GM21360 (cell line): ENCODE data around the gene OR13C8.
"Not testable (repeated sequence)": the region's sequence is repeated elsewhere in the genome, so short reads cannot be mapped to it uniquely, and the experiment has no call there.

Experiments
- ATAC-seq: cut with Tn5 transposase; IDR thresholded peaks from one replicate; pipeline ENCODE4 v1.9.1; 2021; ENCODE audit warnings: mild to moderate bottlenecking, moderate library complexity; ENCODE audit not compliant: unreplicated experiment

The OR13C8 gene, protein sequence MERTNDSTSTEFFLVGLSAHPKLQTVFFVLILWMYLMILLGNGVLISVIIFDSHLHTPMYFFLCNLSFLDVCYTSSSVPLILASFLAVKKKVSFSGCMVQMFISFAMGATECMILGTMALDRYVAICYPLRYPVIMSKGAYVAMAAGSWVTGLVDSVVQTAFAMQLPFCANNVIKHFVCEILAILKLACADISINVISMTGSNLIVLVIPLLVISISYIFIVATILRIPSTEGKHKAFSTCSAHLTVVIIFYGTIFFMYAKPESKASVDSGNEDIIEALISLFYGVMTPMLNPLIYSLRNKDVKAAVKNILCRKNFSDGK

GRCh38 chr9:104568868-104569267 lies at the start of gene OR13C8:
Gene OR13C8, plus strand, starts transcription at chr9:104569168. Its CDS starts 0 bp downstream, at chr9:104569168.
- ATAC-seq: no peak

DNA sequence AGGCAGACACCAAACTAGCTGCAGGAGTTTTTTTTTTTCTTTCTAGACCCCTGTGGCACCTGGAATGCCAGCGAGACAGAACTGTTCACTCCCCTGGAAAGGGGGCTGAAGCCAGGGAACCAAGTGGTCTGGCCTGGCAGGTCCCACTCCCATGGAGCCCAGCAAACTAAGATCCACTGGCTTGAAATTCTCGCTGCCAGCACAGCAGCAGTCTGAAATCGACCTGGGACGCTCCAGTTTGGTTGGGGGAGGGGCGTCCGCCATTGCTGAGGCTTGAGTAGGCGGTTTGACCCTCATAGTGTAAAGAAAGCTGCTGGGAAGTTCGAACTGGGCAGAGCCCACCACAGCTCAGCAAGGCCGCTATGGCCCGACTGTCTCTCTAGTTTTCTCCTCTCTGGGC lies 48.7 kb upstream of the OR13C8 start:
- ATAC-seq: not testable (repeated sequence)

DNA sequence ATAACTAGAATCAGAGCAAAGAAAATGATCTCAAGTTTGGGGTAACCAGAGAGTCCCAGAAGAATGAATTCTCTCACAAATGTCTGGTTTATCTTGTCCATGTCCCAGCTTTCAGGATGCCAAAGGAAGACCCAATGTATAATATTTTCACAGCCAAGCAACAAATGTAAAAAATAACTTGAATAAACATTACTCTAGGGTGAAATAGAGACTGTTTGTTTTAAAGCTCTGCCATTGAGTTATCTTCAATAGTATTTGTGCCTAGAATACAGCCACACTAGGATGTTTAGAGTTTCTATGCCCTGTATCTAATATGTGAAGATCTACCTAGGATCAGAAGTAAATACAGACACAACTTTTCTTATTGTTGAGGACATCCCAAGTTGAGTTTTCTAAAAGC lies 41.9 kb upstream of the OR13C8 start, which contains the start of gene OR13C4:
TSS of gene OR13C4 (minus strand) at position 101 of the 400 bp plus-strand sequence. CDS start at position 101, 0 bp downstream.
- no peak for ATAC-seq

DNA sequence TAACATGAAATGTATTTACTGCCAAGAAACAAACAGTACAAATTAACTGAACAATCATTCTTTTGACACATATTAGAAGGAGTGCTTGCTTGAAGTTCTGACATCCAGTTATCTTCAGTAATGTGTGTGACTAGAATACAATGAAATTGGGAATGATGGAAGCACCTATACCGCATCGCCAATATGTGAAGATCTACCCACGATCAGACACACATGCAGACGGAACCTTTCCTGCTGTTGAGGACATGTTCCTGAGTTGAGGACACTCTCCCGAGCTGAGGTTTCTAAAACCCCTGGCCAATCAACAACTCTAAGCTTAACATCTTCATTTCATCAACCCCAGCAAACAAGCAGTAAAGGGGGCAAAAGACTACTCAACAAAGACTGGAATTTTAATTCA lies 32.2 kb upstream of the OR13C8 start, which contains the start of gene OR13C3:
TSS of gene OR13C3 (minus strand) at position 101 of the 400 bp plus-strand sequence. CDS start 133 bp downstream, outside the sequence.
- no peak for ATAC-seq

DNA sequence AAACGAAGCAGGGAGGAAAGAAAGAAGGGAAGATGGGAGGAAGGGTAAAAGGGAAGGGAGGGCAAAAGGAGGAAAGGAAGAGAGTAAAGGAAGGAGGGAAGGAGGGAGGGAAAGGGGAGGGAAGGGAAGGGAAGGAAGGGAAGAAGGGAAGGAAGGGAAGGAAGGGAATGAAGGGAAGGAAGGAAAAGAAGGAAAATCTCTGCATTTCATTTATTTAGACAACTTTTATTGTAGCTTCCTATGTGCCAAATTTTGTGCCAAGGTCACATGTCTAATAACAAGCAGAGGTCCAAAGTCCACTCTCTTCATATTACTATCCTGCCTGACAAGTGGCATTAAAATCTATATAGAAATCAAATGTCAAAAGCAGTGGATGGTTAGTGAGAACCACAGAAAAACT lies 29.7 kb upstream of the OR13C8 start:
- no peak for ATAC-seq

DNA sequence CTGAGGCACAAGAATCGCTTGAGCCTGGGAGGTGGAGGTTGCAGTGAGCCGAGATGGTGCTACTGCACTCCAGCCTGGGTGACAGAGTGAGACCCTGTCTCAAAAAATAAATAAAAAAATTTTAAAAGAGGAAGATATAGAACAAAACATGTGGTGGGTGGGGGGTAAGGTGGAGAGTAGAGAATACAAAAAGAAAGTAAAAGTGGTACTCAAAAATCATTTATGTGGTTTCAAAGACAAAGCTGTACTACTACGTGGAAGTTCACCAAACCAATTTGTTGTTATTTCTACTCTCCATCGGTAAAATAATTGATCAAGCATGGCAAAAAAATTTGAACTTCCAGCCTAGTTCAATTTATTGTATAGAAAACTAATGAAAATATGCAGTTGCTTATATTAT lies 24.3 kb upstream of the OR13C8 start:
- no peak for ATAC-seq

GRCh38 chr9:104553261-104553660 lies 15.7 kb upstream of the OR13C8 start:
- ATAC-seq: no peak

GRCh38 chr9:104555521-104555920 lies 13.4 kb upstream of the OR13C8 start:
- ATAC-seq: no peak

- ATAC-seq: no peak
Measured at GRCh38 chr9:104556830-104557634, 11.9 kb upstream of the OR13C8 start.

DNA sequence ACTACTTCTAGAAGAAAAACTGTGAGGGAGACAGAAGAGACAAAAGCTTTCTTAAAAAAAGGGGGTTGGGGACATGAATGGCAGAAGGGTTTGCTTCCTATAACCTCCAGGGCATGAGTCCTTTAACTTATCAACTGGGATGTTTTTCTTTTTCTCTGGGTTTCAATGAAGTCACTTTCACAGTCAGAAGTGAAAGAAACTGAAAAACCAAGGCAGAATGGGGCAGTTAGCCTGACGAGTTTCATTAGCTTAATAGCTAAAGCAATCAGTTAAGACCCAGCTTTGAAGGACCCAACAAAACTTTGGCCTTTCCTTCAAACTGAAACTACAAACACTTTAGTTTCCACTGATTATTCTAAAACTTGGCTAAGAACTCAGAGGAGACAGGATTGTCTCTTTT lies 4.6 kb upstream of the OR13C8 start:
- no peak for ATAC-seq

DNA sequence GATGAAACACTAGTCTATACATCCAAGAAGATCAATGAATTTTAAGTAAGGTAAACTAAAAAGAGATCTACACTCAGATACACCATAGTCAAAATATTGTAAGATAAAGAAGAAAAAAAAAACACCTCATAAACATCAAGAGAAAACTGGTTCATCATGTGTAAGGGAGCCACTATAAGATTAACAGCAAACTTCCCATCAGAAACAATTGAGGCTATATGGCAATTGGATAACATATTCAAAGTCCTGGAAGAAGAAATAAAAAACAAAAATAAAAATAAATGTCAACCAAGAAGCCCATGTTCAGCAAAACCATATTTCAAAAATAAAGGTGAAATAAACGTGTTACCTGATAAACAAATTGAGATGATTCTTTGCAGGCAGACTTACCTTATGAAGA lies 3.6 kb downstream of the OR13C8 start:
- no peak for ATAC-seq

- ATAC-seq: no peak
Measured at GRCh38 chr9:104575456-104575855, 6.5 kb downstream of the OR13C8 start.

- no peak for ATAC-seq
Measured at GRCh38 chr9:104577263-104577662, 8.3 kb downstream of the OR13C8 start.

DNA sequence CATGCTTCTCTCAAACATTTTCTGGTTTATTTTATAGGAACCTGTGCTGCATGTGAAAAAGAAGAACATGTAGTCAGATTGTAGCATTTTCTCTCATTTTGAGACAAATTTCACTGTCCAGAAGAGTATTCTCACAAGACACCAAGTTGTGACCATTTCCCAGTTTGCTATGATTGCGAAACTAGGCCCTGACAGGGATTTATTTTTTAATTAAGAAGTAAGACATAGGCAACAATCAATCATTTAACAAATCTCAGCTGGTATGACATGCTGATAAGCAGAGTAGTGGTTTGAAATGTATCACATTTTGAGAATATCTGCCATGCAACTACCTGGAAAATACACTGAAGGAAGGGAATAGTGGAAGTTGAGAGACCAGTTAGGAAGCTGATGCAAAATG lies 11.6 kb downstream of the OR13C8 start:
- no peak for ATAC-seq

- ATAC-seq: no peak
Measured at GRCh38 chr9:104586496-104587180, 17.7 kb downstream of the OR13C8 start.

- ATAC-seq: no peak
Measured at GRCh38 chr9:104589626-104590025, 20.7 kb downstream of the OR13C8 start.

DNA sequence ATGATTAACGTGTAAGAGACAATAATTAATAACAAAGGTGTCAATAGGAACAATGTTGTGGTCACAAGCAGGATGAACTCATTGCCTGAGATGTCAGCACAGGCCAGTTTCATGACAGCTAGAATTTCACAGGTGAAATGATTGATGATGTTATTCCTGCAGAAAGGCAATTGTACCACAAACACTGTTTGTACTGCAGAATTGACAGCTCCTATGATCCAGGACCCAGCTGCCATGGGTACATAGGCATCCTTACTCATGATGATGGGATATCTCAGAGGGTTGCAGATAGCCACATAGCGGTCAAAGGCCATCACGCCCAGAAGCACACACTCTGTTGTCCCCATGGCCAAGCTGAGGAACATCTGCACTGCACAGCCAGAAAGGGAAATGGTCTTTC lies 29.8 kb downstream of the OR13C8 start:
- not testable (repeated sequence) for ATAC-seq

DNA sequence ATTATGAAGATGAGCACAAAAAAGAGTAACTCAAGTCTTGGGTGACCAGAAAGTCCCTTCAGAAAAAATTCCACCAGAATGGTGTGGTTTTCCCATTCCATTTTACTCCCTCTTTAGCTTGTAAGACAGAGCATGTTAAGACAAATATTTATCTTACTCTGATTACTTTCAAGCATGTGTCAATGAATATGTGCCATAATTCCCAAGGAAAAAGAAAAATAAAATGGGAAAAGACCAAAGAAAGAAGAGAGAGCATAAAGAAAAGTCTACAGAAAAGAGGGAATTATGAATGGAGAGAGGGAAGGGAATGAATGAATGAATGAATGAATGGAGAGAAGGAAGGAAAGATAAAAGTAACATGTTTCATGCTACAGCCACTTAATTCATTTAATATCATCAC lies 30.3 kb downstream of the OR13C8 start, which contains the start of gene OR13C5:
TSS of gene OR13C5 (minus strand) at position 101 of the 400 bp plus-strand sequence. CDS start at position 101, 0 bp downstream.
- ATAC-seq: not testable (repeated sequence)

GRCh38 chr9:104604801-104605200 lies 35.8 kb downstream of the OR13C8 start:
- no peak for ATAC-seq

DNA sequence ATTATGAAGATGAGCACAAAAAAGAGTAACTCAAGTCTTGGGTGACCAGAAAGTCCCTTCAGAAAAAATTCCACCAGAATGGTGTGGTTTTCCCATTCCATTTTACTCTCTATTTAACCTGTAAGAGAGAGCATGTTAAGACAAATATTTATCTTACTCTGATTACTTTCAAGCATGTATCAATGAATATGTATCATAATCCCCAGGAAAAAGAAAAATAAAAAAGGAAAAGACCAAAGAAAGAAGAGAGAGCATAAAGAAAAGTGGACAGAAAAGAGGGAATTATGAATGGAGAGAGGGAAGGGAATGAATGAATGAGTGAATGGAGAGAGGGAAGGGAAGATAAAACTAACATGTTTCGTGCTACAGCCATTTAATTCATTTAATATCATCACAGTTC lies 36.6 kb downstream of the OR13C8 start, which contains the start of gene OR13C2:
TSS of gene OR13C2 (minus strand) at position 101 of the 400 bp plus-strand sequence. CDS start at position 101, 0 bp downstream.
- ATAC-seq: not testable (repeated sequence)

DNA sequence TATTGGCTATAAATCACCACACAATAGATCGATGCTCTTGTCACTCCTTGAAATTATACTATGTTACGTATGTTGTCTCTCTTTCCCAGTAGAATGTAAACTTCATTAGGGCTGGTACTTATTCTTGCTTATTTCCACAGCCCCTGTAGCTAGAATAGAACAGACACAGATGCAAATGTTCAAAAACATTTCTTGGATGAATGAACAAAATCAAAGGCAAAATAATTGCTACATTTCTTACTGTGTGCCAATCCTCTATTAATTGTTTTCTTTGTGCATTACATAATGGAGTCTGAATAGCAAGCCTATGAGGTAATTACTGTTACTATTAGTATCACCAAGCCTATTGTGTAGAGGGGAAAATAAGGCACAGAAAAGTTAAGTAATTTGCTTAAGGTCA lies 37.2 kb downstream of the OR13C8 start:
- no peak for ATAC-seq
